Astrocyte (in vitro differentiated cells and primary cell): Measurements from ENCODE around the gene IRF2.

Experiments used
- CTCF ChIP-seq: IDR thresholded peaks from 2 replicates; pipeline ENCODE4 v1.5.1; 2011; ENCODE audit warnings: low read depth, mild to moderate bottlenecking, inconsistent platforms, low read length, moderate library complexity; ENCODE audit not compliant: insufficient read depth
- EZH2 ChIP-seq: IDR thresholded peaks from 2 replicates; pipeline ENCODE4 v1.6.1; 2012; ENCODE audit warnings: mild to moderate bottlenecking, low read length, inconsistent platforms; ENCODE audit not compliant: insufficient read depth

- TF ChIP-seq CTCF: no peak
- no peak for TF ChIP-seq EZH2
These were observed 129.9 kb downstream of the IRF2 start for GRCh38 chr4:184344435-184344834.
